Ectodermal cell (in vitro differentiated cells): ENCODE results near the gene COL5A1.

Experiments
- H3K27ac ChIP-seq: 2 replicates; pipeline ENCODE4 v1.7.0; 2013; ENCODE audit warnings: mild to moderate bottlenecking, low read depth, low read length; ENCODE audit not compliant: insufficient read depth, poor library complexity, severe bottlenecking
- H3K27me3 ChIP-seq: 2 replicates; pipeline ENCODE4 v1.7.0; 2013; ENCODE audit warnings: mild to moderate bottlenecking, low read length; ENCODE audit not compliant: insufficient read depth, control insufficient read depth, poor library complexity, severe bottlenecking
- H3K36me3 ChIP-seq: one replicate; pipeline ENCODE4 v1.7.0; 2013; ENCODE audit warnings: low read length; ENCODE audit not compliant: control insufficient read depth, insufficient read depth
- H3K4me1 ChIP-seq: one replicate; pipeline ENCODE4 v1.7.0; 2013; ENCODE audit warnings: low read length; ENCODE audit not compliant: control insufficient read depth, insufficient read depth
- H3K4me3 ChIP-seq: 2 replicates; pipeline ENCODE4 v1.7.0; 2013; ENCODE audit warnings: low read depth, low read length, control low read depth; ENCODE audit not compliant: insufficient read depth
- H3K9me3 ChIP-seq: 2 replicates; pipeline ENCODE4 v1.7.0; 2013; ENCODE audit warnings: mild to moderate bottlenecking, low read length, moderate library complexity; ENCODE audit not compliant: control insufficient read depth
- whole genome bisulfite sequencing, 2 experiments: methylation state at CpG; one replicate each; pipeline ENCODE4 v1.1.7; 2013; ENCODE audit warnings: missing lambda C conversion rate in 2 of 2; 5-methylcytosine and 5-hydroxymethylcytosine counted together

Gene COL5A1

GRCh38 chr9:134833294-134833880 is 191.8 kb downstream of the COL5A1 start:
- Histone ChIP-seq H3K27me3 (no peaks in the 10 kb centered on the region), H3K36me3 (no peaks in the 10 kb centered on the region), H3K4me3 (no peak overlapping the region), H3K4me1 (no peaks in the 10 kb centered on the region), H3K27ac (no peak overlapping the region), H3K9me3 (no peaks in the 10 kb centered on the region)
- WGBS, 2 experiments: 91 to 92% methylated on average over 11 of the region's 11 CpGs

- H3K4me3 ChIP-seq: no peak overlapping the region
- no peaks in the 10 kb centered on the region for H3K36me3 ChIP-seq
- no peak overlapping the region for H3K27ac ChIP-seq
- H3K27me3 ChIP-seq: no peaks in the 10 kb centered on the region
- 93 to 96% methylated on average over 20 of the region's 20 CpGs for WGBS, 2 experiments
- no peaks in the 10 kb centered on the region for H3K9me3 ChIP-seq
- peaks cover 2% of the 10 kb centered on the region for H3K4me1 ChIP-seq
Observed at GRCh38 chr9:134834217-134834956, 192.8 kb downstream of the COL5A1 start.

GRCh38 chr9:134834957-134835419 is 193.4 kb downstream of the COL5A1 start:
- 95 to 96% methylated on average over 25 of the region's 25 CpGs for WGBS, 2 experiments

GRCh38 chr9:134835448-134835847 is 193.8 kb downstream of the COL5A1 start:
- Histone ChIP-seq H3K36me3 (no peaks in the 10 kb centered on the region), H3K27ac (no peak overlapping the region), H3K27me3 (no peaks in the 10 kb centered on the region), H3K9me3 (no peaks in the 10 kb centered on the region), H3K4me1 (peaks cover 3% of the 10 kb centered on the region), H3K4me3 (no peak overlapping the region)
- 92 to 94% methylated on average over 16 of the region's 16 CpGs for WGBS, 2 experiments

More at GRCh38 chr9:134834957-134835419, 193.4 kb downstream of the COL5A1 start:
- Histone ChIP-seq H3K9me3 (no peaks in the 10 kb centered on the region), H3K27me3 (no peaks in the 10 kb centered on the region), H3K36me3 (no peaks in the 10 kb centered on the region), H3K4me1 (peaks cover 3% of the 10 kb centered on the region), H3K4me3 (no peak overlapping the region), H3K27ac (no peak overlapping the region)

- Histone ChIP-seq H3K27me3 (no peaks in the 10 kb centered on the region), H3K4me3 (no peak overlapping the region), H3K36me3 (no peaks in the 10 kb centered on the region), H3K27ac (no peak overlapping the region), H3K9me3 (no peaks in the 10 kb centered on the region), H3K4me1 (peaks cover 3% of the 10 kb centered on the region)
- 91 to 94% methylated on average over 13 of the region's 13 CpGs for WGBS, 2 experiments
Observed at GRCh38 chr9:134835987-134836386, 194.4 kb downstream of the COL5A1 start.

- Histone ChIP-seq H3K27me3 (no peaks in the 10 kb centered on the region), H3K4me3 (no peak overlapping the region), H3K4me1 (peaks cover 3% of the 10 kb centered on the region), H3K36me3 (no peaks in the 10 kb centered on the region), H3K9me3 (no peaks in the 10 kb centered on the region), H3K27ac (no peak overlapping the region)
- WGBS, 2 experiments: 93% methylated on average over 19 of the region's 19 CpGs
Observed at GRCh38 chr9:134836406-134836970, 194.9 kb downstream of the COL5A1 start.

- no peak overlapping the region for H3K4me3 ChIP-seq
- H3K4me1 ChIP-seq: peaks cover 3% of the 10 kb centered on the region
- no peaks in the 10 kb centered on the region for H3K9me3 ChIP-seq
- no peaks in the 10 kb centered on the region for H3K27me3 ChIP-seq
- no peak overlapping the region for H3K27ac ChIP-seq
- WGBS, 2 experiments: 95% methylated on average over 12 of the region's 12 CpGs
- H3K36me3 ChIP-seq: peaks cover 2% of the 10 kb centered on the region
Observed at GRCh38 chr9:134837529-134837928, 195.9 kb downstream of the COL5A1 start.

- Histone ChIP-seq H3K27ac (no peak overlapping the region), H3K9me3 (no peaks in the 10 kb centered on the region), H3K4me1 (peaks cover 3% of the 10 kb centered on the region), H3K27me3 (no peaks in the 10 kb centered on the region), H3K36me3 (peaks cover 4% of the 10 kb centered on the region), H3K4me3 (no peak overlapping the region)
- 91 to 92% methylated on average over 34 of the region's 34 CpGs for WGBS, 2 experiments
Observed at GRCh38 chr9:134838651-134839454, 197.2 kb downstream of the COL5A1 start.

GRCh38 chr9:134839455-134840125 is 198.0 kb downstream of the COL5A1 start:
- WGBS, 2 experiments: 82 to 84% methylated on average over 21 of the region's 21 CpGs
- H3K4me1 ChIP-seq: peaks cover 3% of the 10 kb centered on the region
- H3K36me3 ChIP-seq: peaks cover 4% of the 10 kb centered on the region
- H3K27ac ChIP-seq: no peak overlapping the region
- H3K9me3 ChIP-seq: no peaks in the 10 kb centered on the region
- H3K27me3 ChIP-seq: no peaks in the 10 kb centered on the region
- H3K4me3 ChIP-seq: no peak overlapping the region
